PC-9 (cell line): ENCODE results near the gene TDRKH. TPM values are rescaled to one million over a fixed set of nuclear protein-coding genes. Genes with fewer than 3 reads are reported as not detected.

ENCODE experiments used
- BruUV-seq: library from RNA; stranded (reverse); fragments of 400-500 nt; replicated peaks from 2 replicates; lab custom pipeline; 2021; lab: Mats Ljungman, UMichigan
- CTCF ChIA-PET: fragments of 300-600 bp; sonication (Branson Sonifier 250); formaldehyde crosslinking; loops from one replicate; lab custom pipeline; 2022; ENCODE audit warnings: antibody characterized with exemption; lab: Charles Lee
- POLR2A ChIA-PET: fragments of 300-600 bp; sonication (Branson Sonifier 250); formaldehyde crosslinking; loops from one replicate; lab custom pipeline; 2022; ENCODE audit warnings: antibody characterized with exemption; ENCODE audit not compliant: unreplicated experiment; lab: Charles Lee
- DNase-seq, 2 experiments: peaks; one replicate each; pipeline versions ENCODE4 v3.0.0 to v3.0.0-alpha.2; 2015 to 2022; ENCODE audit warnings: mixed read lengths in 1 of 2
- H2AFZ ChIP-seq: fragments of 200-600 bp; sonication (generic); 2 replicates; pipeline ENCODE4 v1.8.1; 2017; ENCODE audit warnings: antibody characterized with exemption
- H3F3A ChIP-seq: fragments of 200-600 bp; sonication (generic); 2 replicates; pipeline ENCODE4 v1.8.1; 2017; ENCODE audit warnings: antibody characterized with exemption, mild to moderate bottlenecking, low read depth; ENCODE audit not compliant: insufficient read depth
- H3K27ac ChIP-seq: fragments of 200-600 bp; sonication (generic); 2 replicates; pipeline ENCODE4 v1.6.1; 2016; ENCODE audit warnings: mixed run types
- H3K27me3 ChIP-seq: fragments of 200-600 bp; sonication (generic); 2 replicates; pipeline ENCODE4 v1.6.1; 2016; ENCODE audit warnings: low read depth, mixed run types; ENCODE audit not compliant: insufficient read depth
- H3K36me3 ChIP-seq: fragments of 200-600 bp; sonication (generic); 2 replicates; pipeline ENCODE4 v1.6.1; 2016; ENCODE audit warnings: low read depth, mixed run types
- H3K4me1 ChIP-seq: fragments of 200-600 bp; sonication (generic); replicated peaks from 2 replicates; pipeline ENCODE4 v1.6.1; 2016; ENCODE audit warnings: mixed run types; ENCODE audit not compliant: insufficient read depth
- H3K4me2 ChIP-seq: fragments of 200-600 bp; sonication (generic); 2 replicates; pipeline ENCODE4 v1.6.1; 2017; ENCODE audit warnings: mixed run types
- H3K4me3 ChIP-seq: fragments of 200-600 bp; sonication (generic); 2 replicates; pipeline ENCODE4 v1.6.1; 2016; ENCODE audit warnings: mixed run types
- H3K79me2 ChIP-seq: fragments of 200-600 bp; sonication (generic); 2 replicates; pipeline ENCODE4 v1.6.1; 2017; ENCODE audit warnings: low read depth, mixed run types
- H3K9me2 ChIP-seq: fragments of 200-600 bp; sonication (generic); 2 replicates; pipeline ENCODE4 v1.8.1; 2017; ENCODE audit warnings: mild to moderate bottlenecking; ENCODE audit not compliant: insufficient read depth
- H3K9me3 ChIP-seq: fragments of 200-600 bp; sonication (generic); 2 replicates; pipeline ENCODE4 v1.8.1; 2016; ENCODE audit warnings: low read depth; ENCODE audit not compliant: insufficient read depth
- H4K20me1 ChIP-seq: fragments of 200-600 bp; sonication (generic); 2 replicates; pipeline ENCODE4 v1.8.1; 2017; ENCODE audit not compliant: insufficient read depth
- EZH2 ChIP-seq: fragments of 200-600 bp; sonication (generic); IDR thresholded peaks from 2 replicates; pipeline ENCODE4 v1.8.0; 2017; ENCODE audit warnings: antibody characterized with exemption, low read depth
- intact Hi-C: fragments of 100-400 bp; cut with micrococcal nuclease; formaldehyde crosslinking; loops from one replicate; pipeline ENCODE4 v1.10.0; 2022; ENCODE audit not compliant: unreplicated experiment
- total RNA-seq: library from RNA; stranded (reverse); gene quantifications from 2 replicates; pipeline ENCODE4 v1.2.3, GENCODE V29; 2021
- TF ChIP-seq, protein P1 (sequence below): fragments of 200-600 bp; sonication (generic); conservative IDR thresholded peaks from 2 replicates; pipeline ENCODE4 v1.6.1; 2017; ENCODE audit warnings: mixed run types, antibody characterized with exemption, mild to moderate bottlenecking, moderate library complexity

The TDRKH gene
- total RNA-seq, 1 experiment from 2014 or later: 17.3 TPM

DNA sequence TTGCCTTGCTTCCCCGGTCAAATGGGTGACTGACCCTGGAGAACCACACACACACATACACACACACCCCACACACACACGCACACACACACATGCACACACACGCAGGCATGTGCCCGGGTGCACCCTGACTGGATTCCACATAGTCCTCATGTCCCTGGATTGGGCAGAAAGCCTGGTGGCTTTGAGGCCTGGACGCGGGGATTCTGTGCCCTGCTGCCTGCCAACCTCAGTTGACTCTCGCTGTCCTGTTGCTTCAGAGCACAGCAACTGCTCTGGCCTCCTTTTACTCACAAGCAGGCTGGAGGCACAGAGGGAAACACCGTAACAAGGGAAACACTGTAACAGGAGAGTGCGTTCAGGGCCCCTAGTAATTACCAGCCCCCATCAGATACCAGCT lies 34.9 kb upstream of the TDRKH start:
- no TSS peak for BruUV-seq
- intact Hi-C loops: no loop called here
- no peak overlapping the region for H3K4me2 ChIP-seq
- H3K79me2 ChIP-seq: no peaks in the 10 kb centered on the region
- TF ChIP-seq, protein P1, sequence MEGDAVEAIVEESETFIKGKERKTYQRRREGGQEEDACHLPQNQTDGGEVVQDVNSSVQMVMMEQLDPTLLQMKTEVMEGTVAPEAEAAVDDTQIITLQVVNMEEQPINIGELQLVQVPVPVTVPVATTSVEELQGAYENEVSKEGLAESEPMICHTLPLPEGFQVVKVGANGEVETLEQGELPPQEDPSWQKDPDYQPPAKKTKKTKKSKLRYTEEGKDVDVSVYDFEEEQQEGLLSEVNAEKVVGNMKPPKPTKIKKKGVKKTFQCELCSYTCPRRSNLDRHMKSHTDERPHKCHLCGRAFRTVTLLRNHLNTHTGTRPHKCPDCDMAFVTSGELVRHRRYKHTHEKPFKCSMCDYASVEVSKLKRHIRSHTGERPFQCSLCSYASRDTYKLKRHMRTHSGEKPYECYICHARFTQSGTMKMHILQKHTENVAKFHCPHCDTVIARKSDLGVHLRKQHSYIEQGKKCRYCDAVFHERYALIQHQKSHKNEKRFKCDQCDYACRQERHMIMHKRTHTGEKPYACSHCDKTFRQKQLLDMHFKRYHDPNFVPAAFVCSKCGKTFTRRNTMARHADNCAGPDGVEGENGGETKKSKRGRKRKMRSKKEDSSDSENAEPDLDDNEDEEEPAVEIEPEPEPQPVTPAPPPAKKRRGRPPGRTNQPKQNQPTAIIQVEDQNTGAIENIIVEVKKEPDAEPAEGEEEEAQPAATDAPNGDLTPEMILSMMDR: no peak
- no peak for TF ChIP-seq EZH2
- H3F3A ChIP-seq: 0 out of 2 replicates have a peak, but pooled peaks cover 6% of the 10 kb centered on the region
- no peak overlapping the region for H3K27ac ChIP-seq
- no peaks in the 10 kb centered on the region for H3K36me3 ChIP-seq
- no peaks in the 10 kb centered on the region for H4K20me1 ChIP-seq
- no peaks in the 10 kb centered on the region for H3K9me3 ChIP-seq
- POLR2A ChIA-PET: no interaction called here
- H2AFZ ChIP-seq: no peak overlapping the region
- CTCF ChIA-PET: no interaction called here
- H3K4me3 ChIP-seq: no peak overlapping the region
- peaks cover 32% of the 10 kb centered on the region for H3K4me1 ChIP-seq
- no peaks in the 10 kb centered on the region for H3K27me3 ChIP-seq
- DNase-seq: no peak
- H3K9me2 ChIP-seq: no peaks in the 10 kb centered on the region

DNA sequence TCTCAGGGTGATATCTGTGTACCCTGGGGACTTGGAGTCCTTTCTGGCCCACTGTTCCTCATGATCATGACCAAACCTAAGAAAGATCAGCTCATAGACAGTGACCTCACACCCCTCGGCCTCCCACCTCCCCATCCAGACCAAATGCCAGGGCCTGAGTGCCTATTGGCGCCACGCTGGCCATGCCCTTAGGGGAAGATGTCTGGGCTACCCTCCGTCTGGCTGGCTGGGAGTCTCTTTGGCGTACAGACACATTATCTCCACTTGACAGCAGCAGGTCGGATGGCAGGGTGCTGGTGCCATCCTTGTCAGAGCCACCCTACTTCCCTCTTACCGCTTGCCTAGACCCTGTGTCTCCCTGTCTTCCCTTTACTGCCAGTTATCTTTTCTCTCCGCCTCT lies 32.9 kb upstream of the TDRKH start:
- Histone ChIP-seq H3F3A (0 out of 2 replicates have a peak, but pooled peaks cover 6% of the 10 kb centered on the region), H3K27me3 (no peaks in the 10 kb centered on the region), H3K79me2 (no peaks in the 10 kb centered on the region), H3K36me3 (no peaks in the 10 kb centered on the region), H2AFZ (no peak overlapping the region), H3K4me2 (no peak overlapping the region), H3K9me3 (no peaks in the 10 kb centered on the region), H3K4me3 (no peak overlapping the region), H3K27ac (no peak overlapping the region), H3K4me1 (peaks cover 32% of the 10 kb centered on the region), H3K9me2 (no peaks in the 10 kb centered on the region), H4K20me1 (no peaks in the 10 kb centered on the region)
- BruUV-seq: no TSS peak
- no peak for DNase-seq
- no peak for TF ChIP-seq EZH2
- TF ChIP-seq, protein P1: no peak
- ChIA-PET CTCF (no interaction called here), POLR2A (no interaction called here)
- intact Hi-C loops: no loop called here

DNA sequence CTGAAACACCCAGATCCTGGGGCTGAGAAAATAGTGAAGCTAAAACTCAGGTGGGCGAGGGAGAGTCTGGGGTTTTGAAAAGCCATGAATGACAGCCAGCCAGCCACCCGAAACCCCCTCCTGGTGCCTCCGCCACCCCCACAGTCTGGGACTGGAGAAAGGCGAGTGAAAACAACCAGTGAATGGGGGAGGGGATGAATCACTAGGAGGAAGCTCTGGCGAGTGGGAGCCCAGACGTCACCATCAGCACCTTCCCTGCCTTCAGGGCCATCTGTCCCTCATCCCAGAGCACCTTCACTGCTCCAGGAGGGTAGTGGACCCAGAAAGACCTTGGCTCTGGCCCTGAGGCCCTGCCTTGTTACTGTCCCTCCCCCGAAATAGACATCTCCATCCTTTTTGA lies 32.1 kb upstream of the TDRKH start:
- H3K27ac ChIP-seq: no peak overlapping the region
- 0 out of 2 replicates have a peak, but pooled peaks cover 6% of the 10 kb centered on the region for H3F3A ChIP-seq
- no peak overlapping the region for H2AFZ ChIP-seq
- no peak overlapping the region for H3K4me3 ChIP-seq
- intact Hi-C loops: no loop called here
- ChIA-PET CTCF (no interaction called here), POLR2A (no interaction called here)
- no peaks in the 10 kb centered on the region for H3K27me3 ChIP-seq
- no peaks in the 10 kb centered on the region for H3K79me2 ChIP-seq
- H3K9me3 ChIP-seq: no peaks in the 10 kb centered on the region
- TF ChIP-seq EZH2: no peak
- TF ChIP-seq, protein P1: no peak
- H3K4me1 ChIP-seq: peaks cover 32% of the 10 kb centered on the region
- no peaks in the 10 kb centered on the region for H4K20me1 ChIP-seq
- no peak overlapping the region for H3K4me2 ChIP-seq
- BruUV-seq: no TSS peak
- DNase-seq: no peak
- no peaks in the 10 kb centered on the region for H3K36me3 ChIP-seq
- no peaks in the 10 kb centered on the region for H3K9me2 ChIP-seq
